Activated T-cell treated with anti-CD3 and anti-CD28 coated beads, Interleukin-2, amount 50 U/mL, for 24 hours (primary cell): ENCODE results near the gene SPAG9.

Experiments used
- DNase-seq: peaks from one replicate; pipeline ENCODE4 v3.0.0-alpha.2; 2020
- H3K27ac Mint-ChIP-seq: 2 replicates; pipeline ENCODE4 v1.8.0; 2020; ENCODE audit warnings: mild to moderate bottlenecking, mixed read lengths
- H3K27me3 Mint-ChIP-seq: 2 replicates; pipeline ENCODE4 v1.8.0; 2020; ENCODE audit warnings: mixed read lengths
- H3K36me3 Mint-ChIP-seq: 2 replicates; pipeline ENCODE4 v1.8.0; 2020; ENCODE audit warnings: low read depth, mixed read lengths
- H3K4me1 Mint-ChIP-seq: 2 replicates; pipeline ENCODE4 v1.8.0; 2020; ENCODE audit warnings: low read depth, mixed read lengths
- H3K4me3 Mint-ChIP-seq: 2 replicates; pipeline ENCODE4 v1.8.0; 2020; ENCODE audit warnings: mild to moderate bottlenecking, moderate library complexity, mixed read lengths
- H3K9me3 Mint-ChIP-seq: 2 replicates; pipeline ENCODE4 v1.8.0; 2020; ENCODE audit warnings: mixed read lengths

The SPAG9 gene

GRCh38 chr17:50935221-50935995, 185.3 kb downstream of the SPAG9 start:
- no peak for DNase-seq
- H3K27me3 Mint-ChIP-seq, result no peaks in the 10 kb centered on the region
- H3K9me3 Mint-ChIP-seq, result no peaks in the 10 kb centered on the region

GRCh38 chr17:50934672-50935220, 185.9 kb downstream of the SPAG9 start:
- H3K4me3 Mint-ChIP-seq, result no peak overlapping the region
- peaks cover 11% of the 10 kb centered on the region for H3K4me1 Mint-ChIP-seq
- no peak overlapping the region for H3K27ac Mint-ChIP-seq
- H3K36me3 Mint-ChIP-seq, result no peaks in the 10 kb centered on the region
- H3K9me3 Mint-ChIP-seq, result no peaks in the 10 kb centered on the region
- no peaks in the 10 kb centered on the region for H3K27me3 Mint-ChIP-seq
- DNase-seq, result no peak

More at GRCh38 chr17:50935221-50935995, 185.3 kb downstream of the SPAG9 start:
- no peak overlapping the region for H3K27ac Mint-ChIP-seq
- H3K4me1 Mint-ChIP-seq, result peaks cover 9% of the 10 kb centered on the region
- no peaks in the 10 kb centered on the region for H3K36me3 Mint-ChIP-seq
- H3K4me3 Mint-ChIP-seq, result no peak overlapping the region

DNA sequence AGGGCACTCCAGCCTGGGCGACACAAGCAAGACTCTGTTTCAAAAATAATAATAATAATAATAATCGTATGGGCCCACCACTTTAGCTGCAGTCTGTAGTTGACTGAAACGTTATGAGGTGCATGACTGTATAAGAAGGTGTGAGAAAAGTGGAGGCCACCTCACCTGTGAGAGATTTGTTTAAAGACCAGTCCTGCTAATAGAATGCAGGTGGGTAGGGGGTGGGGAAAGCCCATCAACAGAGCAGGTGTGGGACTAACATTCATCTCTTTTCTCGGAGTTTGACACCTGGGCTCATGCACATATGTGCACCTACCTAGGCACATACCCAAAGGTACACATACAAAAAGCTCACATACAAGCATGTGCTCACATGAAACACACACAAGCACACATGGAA, 186.5 kb downstream of the SPAG9 start:
- Mint-ChIP-seq H3K9me3 (no peaks in the 10 kb centered on the region), H3K36me3 (no peaks in the 10 kb centered on the region), H3K4me3 (no peak overlapping the region), H3K4me1 (peaks cover 11% of the 10 kb centered on the region), H3K27me3 (no peaks in the 10 kb centered on the region), H3K27ac (no peak overlapping the region)
- no peak for DNase-seq

DNA sequence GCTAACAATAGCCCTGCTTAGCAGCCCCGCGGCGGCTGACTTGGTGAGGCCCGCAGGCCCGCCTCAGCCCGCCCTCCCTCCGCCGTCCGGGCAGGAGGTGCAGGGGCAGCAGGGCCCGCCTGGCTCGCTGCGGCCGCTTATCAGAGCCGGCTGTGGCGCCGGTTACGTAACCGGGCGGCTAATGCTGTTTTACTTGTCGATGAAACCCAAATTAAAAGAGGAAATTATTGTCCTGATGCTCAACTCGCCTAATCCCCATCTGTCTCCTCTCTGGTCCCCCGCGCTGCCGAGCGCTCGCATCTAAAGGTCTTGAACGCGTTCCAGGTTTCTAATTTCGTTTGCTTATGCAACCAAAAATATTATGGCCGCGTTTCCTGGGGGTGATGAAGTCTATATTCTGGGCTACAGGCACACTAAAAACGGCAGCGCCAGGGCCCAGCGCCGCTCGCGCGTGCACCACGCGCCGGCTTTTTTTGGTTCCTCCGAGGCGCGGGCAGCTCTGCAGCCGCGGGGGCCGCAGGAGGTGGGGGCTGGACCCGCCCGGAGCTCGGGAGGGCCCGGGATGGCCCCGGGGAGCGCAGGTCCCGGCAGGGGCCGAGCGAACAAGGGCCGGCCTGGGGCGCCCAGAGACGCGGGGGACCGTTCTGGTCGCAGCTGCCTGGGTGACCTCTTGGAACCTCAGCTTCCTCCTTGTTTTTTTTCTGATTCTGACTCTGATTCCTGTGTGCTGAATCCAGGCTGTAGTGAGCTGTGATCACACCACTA, 189.3 kb downstream of the SPAG9 start:
- peaks cover 18% of the 10 kb centered on the region for H3K4me1 Mint-ChIP-seq

DNA sequence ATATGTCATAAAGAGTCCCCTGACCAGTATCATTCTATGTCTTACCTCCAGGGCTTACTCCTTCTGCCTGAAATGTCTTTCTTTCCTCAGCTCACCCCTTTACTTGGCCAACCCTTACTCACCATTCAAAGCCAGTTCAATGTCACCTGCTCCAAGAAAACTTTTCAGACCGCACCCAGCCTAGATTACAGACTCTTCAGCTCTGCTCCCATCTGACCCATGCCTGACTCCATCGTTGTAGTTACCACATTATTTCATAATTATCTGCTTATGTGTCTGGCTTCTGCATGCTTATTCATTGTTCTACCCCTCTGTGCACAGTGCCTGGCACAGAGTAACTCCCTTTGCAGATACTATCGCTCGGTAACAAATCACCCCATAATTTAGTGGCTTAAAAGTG, 192.0 kb downstream of the SPAG9 start:
- peaks cover 23% of the 10 kb centered on the region for H3K4me1 Mint-ChIP-seq
- H3K36me3 Mint-ChIP-seq, result no peaks in the 10 kb centered on the region
- H3K27me3 Mint-ChIP-seq, result no peaks in the 10 kb centered on the region
- DNase-seq, result no peak
- no peaks in the 10 kb centered on the region for H3K9me3 Mint-ChIP-seq
- H3K4me3 Mint-ChIP-seq, result no peak overlapping the region
- H3K27ac Mint-ChIP-seq, result no peak overlapping the region

More for the DNA sequence above, 189.3 kb downstream of the SPAG9 start:
- Mint-ChIP-seq H3K4me3 (peak overlapping the region; percentile 76), H3K36me3 (no peaks in the 10 kb centered on the region), H3K27me3 (no peaks in the 10 kb centered on the region), H3K9me3 (no peaks in the 10 kb centered on the region), H3K27ac (peak overlapping the region; percentile 83)
- DNase-seq, result peak; percentile 74

GRCh38 chr17:50927287-50927686, 193.4 kb downstream of the SPAG9 start:
- Mint-ChIP-seq H3K27ac (no peak overlapping the region), H3K4me3 (no peak overlapping the region), H3K9me3 (no peaks in the 10 kb centered on the region), H3K36me3 (no peaks in the 10 kb centered on the region), H3K27me3 (no peaks in the 10 kb centered on the region), H3K4me1 (peaks cover 23% of the 10 kb centered on the region)
- DNase-seq, result no peak

GRCh38 chr17:50926523-50926922, 194.1 kb downstream of the SPAG9 start:
- Mint-ChIP-seq H3K9me3 (no peaks in the 10 kb centered on the region), H3K36me3 (no peaks in the 10 kb centered on the region), H3K4me3 (no peak overlapping the region), H3K27ac (no peak overlapping the region), H3K4me1 (peaks cover 21% of the 10 kb centered on the region), H3K27me3 (no peaks in the 10 kb centered on the region)
- no peak for DNase-seq

DNA sequence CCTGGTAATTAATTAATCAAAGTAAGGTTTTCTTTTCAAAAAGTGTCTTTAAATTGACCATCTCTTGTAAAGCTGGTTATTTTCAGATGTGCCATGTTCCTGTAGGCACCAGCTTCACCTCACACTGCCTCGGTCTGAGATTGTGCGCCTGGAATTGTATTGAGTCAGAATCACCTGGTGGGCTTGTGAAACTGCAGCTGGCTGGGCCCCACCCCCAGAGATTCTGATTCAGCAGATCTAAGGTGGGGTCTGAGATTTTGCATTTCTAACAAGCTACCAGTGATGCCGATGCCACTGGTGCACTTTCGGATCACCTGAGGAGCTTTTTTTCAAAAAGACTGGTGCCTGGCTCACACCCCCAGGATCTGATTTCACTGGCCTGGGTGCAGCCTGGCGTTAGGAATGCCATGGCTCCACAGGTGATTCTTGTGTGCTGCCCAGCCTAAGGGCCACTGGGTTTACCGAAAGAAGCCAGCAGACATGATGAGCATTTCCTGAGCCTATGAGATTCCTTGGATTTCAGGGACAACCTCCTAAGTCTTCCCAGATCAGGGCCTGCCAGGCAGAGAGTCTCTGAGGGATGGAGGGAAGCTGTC, 195.3 kb downstream of the SPAG9 start:
- Mint-ChIP-seq H3K4me1 (peaks cover 15% of the 10 kb centered on the region), H3K4me3 (no peak overlapping the region), H3K27ac (no peak overlapping the region), H3K36me3 (no peaks in the 10 kb centered on the region), H3K27me3 (no peaks in the 10 kb centered on the region), H3K9me3 (no peaks in the 10 kb centered on the region)
- no peak for DNase-seq

GRCh38 chr17:50924800-50925199, 195.9 kb downstream of the SPAG9 start:
- H3K9me3 Mint-ChIP-seq, result no peaks in the 10 kb centered on the region
- DNase-seq, result no peak
- no peak overlapping the region for H3K27ac Mint-ChIP-seq
- H3K27me3 Mint-ChIP-seq, result no peaks in the 10 kb centered on the region
- no peak overlapping the region for H3K4me3 Mint-ChIP-seq
- H3K36me3 Mint-ChIP-seq, result no peaks in the 10 kb centered on the region
- H3K4me1 Mint-ChIP-seq, result peaks cover 17% of the 10 kb centered on the region

GRCh38 chr17:50924300-50924699, 196.4 kb downstream of the SPAG9 start:
- no peaks in the 10 kb centered on the region for H3K27me3 Mint-ChIP-seq
- no peak overlapping the region for H3K27ac Mint-ChIP-seq
- peaks cover 22% of the 10 kb centered on the region for H3K4me1 Mint-ChIP-seq
- no peaks in the 10 kb centered on the region for H3K36me3 Mint-ChIP-seq
- no peak overlapping the region for H3K4me3 Mint-ChIP-seq
- DNase-seq, result no peak
- H3K9me3 Mint-ChIP-seq, result no peaks in the 10 kb centered on the region

- Mint-ChIP-seq H3K4me1 (peaks cover 27% of the 10 kb centered on the region), H3K36me3 (no peaks in the 10 kb centered on the region), H3K27me3 (no peaks in the 10 kb centered on the region), H3K27ac (no peak overlapping the region), H3K4me3 (no peak overlapping the region), H3K9me3 (no peaks in the 10 kb centered on the region)
- DNase-seq, result no peak
Observed at GRCh38 chr17:50923611-50924010, 197.1 kb downstream of the SPAG9 start.

- H3K36me3 Mint-ChIP-seq, result no peaks in the 10 kb centered on the region
- no peaks in the 10 kb centered on the region for H3K9me3 Mint-ChIP-seq
- no peak overlapping the region for H3K27ac Mint-ChIP-seq
- DNase-seq, result no peak
- peaks cover 34% of the 10 kb centered on the region for H3K4me1 Mint-ChIP-seq
- H3K27me3 Mint-ChIP-seq, result no peaks in the 10 kb centered on the region
- H3K4me3 Mint-ChIP-seq, result no peak overlapping the region
Observed at GRCh38 chr17:50922721-50923405, 197.8 kb downstream of the SPAG9 start.

GRCh38 chr17:50922107-50922506, 198.6 kb downstream of the SPAG9 start:
- no peaks in the 10 kb centered on the region for H3K36me3 Mint-ChIP-seq
- no peak overlapping the region for H3K27ac Mint-ChIP-seq
- no peak for DNase-seq
- peaks cover 37% of the 10 kb centered on the region for H3K4me1 Mint-ChIP-seq
- no peak overlapping the region for H3K4me3 Mint-ChIP-seq
- H3K27me3 Mint-ChIP-seq, result no peaks in the 10 kb centered on the region
- no peaks in the 10 kb centered on the region for H3K9me3 Mint-ChIP-seq

DNA sequence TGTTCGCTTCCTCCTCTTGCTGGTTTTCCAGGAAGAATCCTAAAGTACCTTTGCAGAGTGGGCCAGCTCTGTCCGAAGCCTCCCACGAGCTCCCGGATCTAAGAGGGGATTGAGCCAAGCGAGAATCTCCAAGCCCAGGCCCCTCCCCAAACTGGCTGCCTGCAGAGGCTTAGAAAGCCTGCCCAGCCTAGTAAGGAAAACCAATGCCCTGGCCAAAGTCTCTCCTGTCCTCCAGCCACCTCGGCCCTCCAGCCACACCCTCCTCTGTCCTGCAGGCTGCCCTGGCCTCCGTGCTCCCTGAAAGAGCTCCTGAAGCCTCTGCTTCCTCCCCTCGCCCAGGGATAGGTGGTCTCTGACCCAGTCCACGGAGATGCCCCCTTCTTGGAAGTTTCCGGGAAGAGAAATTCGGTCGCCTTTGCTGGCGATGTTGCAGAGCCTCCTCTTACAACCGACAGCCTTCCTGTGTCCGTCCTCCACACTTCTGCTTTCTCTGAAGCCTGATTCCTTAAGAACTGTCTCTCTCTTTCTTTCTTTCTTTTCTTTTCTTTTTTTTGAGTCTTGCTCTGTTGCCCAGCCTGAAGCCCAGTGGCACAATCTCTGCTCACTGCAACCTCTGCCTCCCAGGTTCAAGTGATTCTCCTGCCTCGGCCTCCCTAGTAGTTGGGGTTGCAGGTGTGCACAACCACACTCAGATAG, 199.6 kb downstream of the SPAG9 start:
- no peak overlapping the region for H3K27ac Mint-ChIP-seq
- H3K27me3 Mint-ChIP-seq, result no peaks in the 10 kb centered on the region
- peaks cover 38% of the 10 kb centered on the region for H3K4me1 Mint-ChIP-seq
- no peaks in the 10 kb centered on the region for H3K36me3 Mint-ChIP-seq
- DNase-seq, result no peak
- no peaks in the 10 kb centered on the region for H3K9me3 Mint-ChIP-seq
- no peak overlapping the region for H3K4me3 Mint-ChIP-seq
